ENCODE measurements around the gene PAFAH1B2.

PAFAH1B2 gene

DNA sequence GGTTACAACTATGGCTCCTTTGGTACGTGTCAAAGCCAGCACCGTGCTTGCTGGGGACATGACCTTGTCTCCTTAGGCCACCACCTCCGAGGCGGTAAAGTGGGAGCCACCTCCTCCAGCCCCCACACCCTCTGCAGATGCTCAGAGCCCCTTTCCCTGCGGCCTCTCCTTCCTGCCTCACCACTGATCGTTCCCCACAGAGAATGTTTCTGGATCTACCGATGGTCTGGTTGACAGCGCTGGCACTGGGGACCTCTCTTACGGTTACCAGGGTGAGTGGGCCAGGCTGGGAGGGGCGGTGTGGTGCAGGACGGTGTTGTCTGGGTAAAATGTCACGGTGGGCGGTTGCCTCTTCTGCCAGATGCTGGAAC lies 43.3 kb downstream of the PAFAH1B2 start:
- FAIRE-seq (no peak), DNase-seq (ENCODE audit: insufficient read length) (no peak)

GRCh38 chr11:117187799-117188481 lies 43.9 kb downstream of the PAFAH1B2 start:
- no peak for FAIRE-seq
- TF ChIP-seq POLR2A (IDR thresholded peaks at IDR 0.05; ENCODE audit: low read depth, low read length) = no peak
- no peak for TF ChIP-seq TAF1 (IDR thresholded peaks at IDR 0.05; ENCODE audit: borderline replicate concordance, low read depth, low read length)
- TF ChIP-seq POLR2AphosphoS5 (IDR thresholded peaks at IDR 0.05; ENCODE audit: low read depth, low read length) = no peak

More for the DNA sequence above, 43.3 kb downstream of the PAFAH1B2 start:
- TF ChIP-seq POLR2A (IDR thresholded peaks at IDR 0.05; ENCODE audit: low read depth, low read length) (no peak), TAF1 (IDR thresholded peaks at IDR 0.05; ENCODE audit: borderline replicate concordance, low read depth, low read length) (no peak), POLR2AphosphoS5 (IDR thresholded peaks at IDR 0.05; ENCODE audit: low read depth, low read length) (no peak)

DNA sequence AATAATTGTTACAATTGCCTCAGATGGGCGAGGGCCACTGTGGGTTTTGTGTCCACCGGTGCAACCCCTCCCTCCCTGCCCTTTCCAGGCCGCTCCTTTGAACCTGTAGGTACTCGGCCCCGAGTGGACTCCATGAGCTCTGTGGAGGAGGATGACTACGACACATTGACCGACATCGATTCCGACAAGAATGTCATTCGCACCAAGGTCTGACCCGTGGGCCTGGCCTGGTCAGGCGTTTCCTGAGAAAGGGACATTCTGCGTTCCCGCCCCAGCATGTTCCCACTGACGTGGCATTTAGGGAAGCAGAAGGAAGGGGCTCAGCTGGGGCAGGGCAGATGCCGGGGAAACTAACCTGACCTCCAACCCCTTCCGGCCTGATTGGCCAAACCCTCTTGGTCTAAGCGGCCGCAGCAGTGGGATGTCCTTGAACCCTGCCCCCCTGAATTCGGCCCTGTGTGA lies 44.6 kb downstream of the PAFAH1B2 start:
- no peak for FAIRE-seq
- TF ChIP-seq POLR2A (IDR thresholded peaks at IDR 0.05; ENCODE audit: low read depth, low read length) = no peak

More at GRCh38 chr11:117187799-117188481, 43.9 kb downstream of the PAFAH1B2 start:
- no peak for DNase-seq (ENCODE audit: insufficient read length)

GRCh38 chr11:117189191-117189940 lies 45.3 kb downstream of the PAFAH1B2 start:
- TF ChIP-seq POLR2AphosphoS5 (IDR thresholded peaks at IDR 0.05; ENCODE audit: low read depth, low read length) = no peak
- peak; percentile 31; the same call in 1 of the 2 replicates for TF ChIP-seq POLR2A (IDR thresholded peaks at IDR 0.05; ENCODE audit: low read depth, low read length)
- FAIRE-seq (peak; percentile 73), DNase-seq (ENCODE audit: insufficient read length) (no peak)

More for the DNA sequence above, 44.6 kb downstream of the PAFAH1B2 start:
- no peak for DNase-seq (ENCODE audit: insufficient read length)

DNA sequence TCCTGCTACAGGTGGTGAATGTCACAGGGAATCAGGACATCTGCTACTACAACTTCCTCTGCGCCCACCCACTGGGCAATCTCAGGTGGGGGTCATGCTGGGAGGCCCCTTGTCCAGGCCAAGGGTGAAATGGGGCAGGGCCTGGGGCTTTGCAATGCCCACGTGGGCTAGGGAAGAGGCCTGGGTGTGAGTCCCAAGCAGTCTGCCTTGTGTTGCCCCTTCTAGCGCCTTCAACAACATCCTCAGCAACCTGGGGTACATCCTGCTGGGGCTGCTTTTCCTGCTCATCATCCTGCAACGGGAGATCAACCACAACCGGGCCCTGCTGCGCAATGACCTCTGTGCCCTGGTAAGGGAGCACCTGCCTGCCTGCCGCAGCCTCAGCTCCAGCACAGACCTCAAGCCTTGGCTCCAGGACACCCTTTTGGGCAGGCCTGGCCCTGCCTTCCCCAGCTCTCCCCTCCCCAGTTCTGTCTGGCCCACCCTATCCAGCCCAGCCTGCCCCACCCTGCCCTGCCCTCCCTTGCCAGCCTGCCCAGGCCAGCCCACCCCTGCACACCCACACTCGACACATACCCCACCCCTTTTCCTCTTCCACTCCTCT lies 46.0 kb downstream of the PAFAH1B2 start:
- FAIRE-seq (no peak), DNase-seq (ENCODE audit: insufficient read length) (no peak)
- no peak for TF ChIP-seq POLR2AphosphoS5 (IDR thresholded peaks at IDR 0.05; ENCODE audit: low read depth, low read length)
- no peak for TF ChIP-seq POLR2A (IDR thresholded peaks at IDR 0.05; ENCODE audit: low read depth, low read length)
- no peak for TF ChIP-seq TAF1 (IDR thresholded peaks at IDR 0.05; ENCODE audit: borderline replicate concordance, low read depth, low read length)

DNA sequence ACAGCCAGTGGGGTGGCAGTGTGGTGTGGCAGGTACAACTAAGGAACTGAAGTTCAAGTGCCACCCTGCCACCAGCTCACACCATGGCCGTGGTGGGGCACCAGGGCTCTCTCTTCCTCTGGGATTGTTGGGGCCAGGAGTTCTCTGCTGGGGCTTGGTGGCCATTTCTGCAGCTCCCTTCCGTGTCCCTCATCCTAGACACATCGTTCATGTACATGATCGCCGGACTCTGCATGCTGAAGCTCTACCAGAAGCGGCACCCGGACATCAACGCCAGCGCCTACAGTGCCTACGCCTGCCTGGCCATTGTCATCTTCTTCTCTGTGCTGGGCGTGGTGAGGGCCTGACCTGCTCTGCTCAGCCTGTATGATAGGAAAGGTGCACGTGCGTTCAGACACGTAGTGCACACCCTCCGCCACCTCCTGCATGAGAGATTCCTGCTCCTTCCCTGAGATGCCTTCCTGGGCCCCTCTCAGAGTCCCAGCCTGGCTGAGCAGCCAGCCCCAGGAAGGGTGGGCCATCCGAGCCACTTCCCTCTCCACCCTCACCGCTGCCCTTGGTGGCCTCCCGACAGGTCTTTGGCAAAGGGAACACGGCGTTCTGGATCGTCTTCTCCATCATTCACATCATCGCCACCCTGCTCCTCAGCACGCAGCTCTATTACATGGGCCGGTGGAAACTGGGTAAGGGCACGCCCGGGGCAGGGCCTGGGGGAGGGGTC lies 47.8 kb downstream of the PAFAH1B2 start:
- TF ChIP-seq POLR2AphosphoS5 (IDR thresholded peaks at IDR 0.05; ENCODE audit: low read depth, low read length) (no peak), TAF1 (IDR thresholded peaks at IDR 0.05; ENCODE audit: borderline replicate concordance, low read depth, low read length) (no peak), POLR2A (IDR thresholded peaks at IDR 0.05; ENCODE audit: low read depth, low read length) (no peak)
- FAIRE-seq (no peak), DNase-seq (ENCODE audit: insufficient read length) (no peak)

DNA sequence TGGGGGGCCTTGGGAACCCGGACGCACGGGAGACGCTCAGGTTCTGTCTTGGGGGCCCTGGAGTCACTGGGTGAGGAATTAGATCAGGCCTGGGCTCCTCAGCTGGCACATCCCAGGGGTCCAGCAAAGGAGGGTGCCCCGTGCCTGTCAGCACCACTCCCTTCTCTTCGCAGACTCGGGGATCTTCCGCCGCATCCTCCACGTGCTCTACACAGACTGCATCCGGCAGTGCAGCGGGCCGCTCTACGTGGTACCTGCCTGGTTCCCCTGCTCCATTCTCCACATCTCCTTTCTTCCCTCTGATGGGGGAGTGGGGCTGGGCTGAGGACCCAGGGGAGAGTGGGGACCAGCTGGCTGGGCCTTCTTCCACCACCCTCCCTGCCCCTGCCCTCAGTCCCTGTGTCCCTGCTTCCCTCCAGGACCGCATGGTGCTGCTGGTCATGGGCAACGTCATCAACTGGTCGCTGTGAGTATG lies 48.4 kb downstream of the PAFAH1B2 start:
- no peak for DNase-seq (ENCODE audit: insufficient read length)

GRCh38 chr11:117193130-117194020 lies 49.3 kb downstream of the PAFAH1B2 start:
- FAIRE-seq (no peak), DNase-seq (ENCODE audit: insufficient read length) (no peak)
- TF ChIP-seq TAF1 (IDR thresholded peaks at IDR 0.05; ENCODE audit: borderline replicate concordance, low read depth, low read length) (no peak), POLR2A (IDR thresholded peaks at IDR 0.05; ENCODE audit: low read depth, low read length) (no peak), POLR2AphosphoS5 (IDR thresholded peaks at IDR 0.05; ENCODE audit: low read depth, low read length) (no peak)

More for the DNA sequence above, 48.4 kb downstream of the PAFAH1B2 start:
- TF ChIP-seq TAF1 (IDR thresholded peaks at IDR 0.05; ENCODE audit: borderline replicate concordance, low read depth, low read length) = no peak
- TF ChIP-seq POLR2AphosphoS5 (IDR thresholded peaks at IDR 0.05; ENCODE audit: low read depth, low read length) = no peak
- TF ChIP-seq POLR2A (IDR thresholded peaks at IDR 0.05; ENCODE audit: low read depth, low read length) = no peak
- no peak for FAIRE-seq

DNA sequence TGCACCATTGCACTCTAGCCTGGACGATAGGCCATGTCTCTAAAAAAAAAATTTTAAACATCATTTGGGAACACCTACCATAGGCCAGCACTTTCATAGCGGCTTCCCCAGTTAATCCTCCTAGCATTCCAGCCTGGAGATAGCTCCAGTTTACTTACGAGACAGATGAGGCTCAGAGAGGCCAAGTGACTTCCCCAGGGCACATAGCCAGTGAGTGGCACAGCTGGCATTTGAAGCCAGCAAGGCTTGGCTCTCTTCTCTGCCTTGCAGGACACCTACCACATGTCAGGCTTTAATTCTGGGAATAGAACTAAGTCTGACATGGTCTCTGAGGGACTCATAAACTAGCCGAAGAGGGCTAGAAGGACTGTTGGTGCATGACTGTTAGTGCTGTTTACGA lies 50.2 kb downstream of the PAFAH1B2 start:
- TF ChIP-seq POLR2AphosphoS5 (IDR thresholded peaks at IDR 0.05; ENCODE audit: low read depth, low read length) = no peak
- no peak for TF ChIP-seq TAF1 (IDR thresholded peaks at IDR 0.05; ENCODE audit: borderline replicate concordance, low read depth, low read length)
- no peak for TF ChIP-seq POLR2A (IDR thresholded peaks at IDR 0.05; ENCODE audit: low read depth, low read length)
- FAIRE-seq (no peak), DNase-seq (ENCODE audit: insufficient read length) (no peak)

GRCh38 chr11:117195258-117195657 lies 51.2 kb downstream of the PAFAH1B2 start:
- DNase-seq (ENCODE audit: insufficient read length) (no peak), FAIRE-seq (no peak)
- TF ChIP-seq POLR2A (IDR thresholded peaks at IDR 0.05; ENCODE audit: low read depth, low read length) (no peak), POLR2AphosphoS5 (IDR thresholded peaks at IDR 0.05; ENCODE audit: low read depth, low read length) (no peak), TAF1 (IDR thresholded peaks at IDR 0.05; ENCODE audit: borderline replicate concordance, low read depth, low read length) (no peak)

Measured in GM12892 (cell line).